Lung (tissue), 12 donors: ENCODE results near the gene PRPF19. TPM values are rescaled to one million over a fixed set of nuclear protein-coding genes. Genes with fewer than 3 reads are reported as not detected.

Experiments used
- ATAC-seq: fragments of 200-7000 bp; cut with Tn5 transposase; one replicate; pipeline ENCODE4 v1.9.1; 2020; ENCODE audit warnings: moderate number of reproducible peaks; ENCODE audit not compliant: insufficient read depth, low FRiP score
- DNase-seq, 3 donors: peaks; one replicate each; pipeline ENCODE4 v3.0.0-alpha.2; 2013 to 2017
- H3K27ac ChIP-seq, 2 donors: one replicate each; pipeline ENCODE4 v1.5.1; 2013; ENCODE audit warnings: mild to moderate bottlenecking in 2 of 2, moderate library complexity in 2 of 2, control low read depth in 1 of 2, inconsistent platforms in 1 of 2, low read depth in 1 of 2, low read length in 1 of 2
- H3K27me3 ChIP-seq, 3 donors: one replicate each; pipeline ENCODE4 v1.5.1; 2013; ENCODE audit warnings: low read length in 2 of 3; ENCODE audit not compliant: control insufficient read depth in 3 of 3, insufficient read depth in 3 of 3
- H3K36me3 ChIP-seq, 4 donors: one replicate each; pipeline ENCODE4 v1.5.1; 2013; ENCODE audit warnings: low read length in 4 of 4, mild to moderate bottlenecking in 1 of 4, moderate library complexity in 1 of 4; ENCODE audit not compliant: control insufficient read depth in 4 of 4, insufficient read depth in 4 of 4
- H3K4me1 ChIP-seq, 5 donors: one replicate each; pipeline ENCODE4 v1.5.1; 2013; ENCODE audit warnings: low read length in 5 of 5, mild to moderate bottlenecking in 2 of 5, moderate library complexity in 1 of 5; ENCODE audit not compliant: control insufficient read depth in 5 of 5, insufficient read depth in 5 of 5
- H3K4me3 ChIP-seq: one replicate; pipeline ENCODE4 v1.5.1; 2013; ENCODE audit warnings: mild to moderate bottlenecking, control low read depth, moderate library complexity
- H3K9ac ChIP-seq, 2 donors: one replicate each; pipeline ENCODE4 v1.5.1; 2013; ENCODE audit warnings: low read length in 2 of 2, control low read depth in 1 of 2; ENCODE audit not compliant: insufficient read depth in 1 of 2
- H3K9me3 ChIP-seq, 4 donors: one replicate each; pipeline ENCODE4 v1.5.1; 2013; ENCODE audit warnings: low read length in 3 of 4, mild to moderate bottlenecking in 1 of 4, moderate library complexity in 1 of 4; ENCODE audit not compliant: control insufficient read depth in 4 of 4, insufficient read depth in 3 of 4
- CTCF ChIP-seq: IDR thresholded peaks from 2 replicates; pipeline ENCODE4 v1.5.1; 2012; ENCODE audit warnings: mild to moderate bottlenecking; ENCODE audit errors: control extremely low read depth, extremely low read depth
- WGBS, 2 donors: extraction: QIAGEN DNeasy Blood & Tissue Kit; methylation state at CpG; one replicate each; pipeline ENCODE4 v1.1.7; 2013; 5-methylcytosine and 5-hydroxymethylcytosine counted together
- polyA plus RNA-seq, 2 donors: library from polyadenylated mRNA; stranded (reverse); fragments of 200-250 nt; gene quantifications; one replicate each; pipeline ENCODE4 v1.2.1, GENCODE V29; 2013
- total RNA-seq, 2 donors: library from RNA; depleted of rRNA in 1 of 2; stranded (reverse); fragments of >200 nt in 1 of 2; gene quantifications; one replicate each; pipeline ENCODE4 v1.2.1, GENCODE V29; 2014 to 2021
- donor health status: control.
- donor health status: control.
- donor health status: Bipolar disorder and iron deficiency.
- donor health status: healthy.
- donor health status: DM: yes; HTN: yes; CAD: no.

PRPF19 gene
- total and polyA plus RNA-seq, 4 donors = 49.0 to 79.0 (median 65.2) TPM

- WGBS, 2 donors = 87 to 93% methylated on average over 4 of the region's 4 CpGs
- no peaks in the 10 kb centered on the region for H3K27me3 ChIP-seq
- H3K36me3 ChIP-seq = peaks cover 9 to 30% (median 16%) of the 10 kb centered on the region in 4 donors
- ATAC-seq = no peak
- no peak overlapping the region for H3K4me3 ChIP-seq
- no peak overlapping the region for H3K27ac ChIP-seq
- no peak overlapping the region for H3K9ac ChIP-seq
- TF ChIP-seq CTCF = no peak
- peaks cover 2 to 20% (median 8%) of the 10 kb centered on the region in 5 donors for H3K4me1 ChIP-seq
- peaks cover 0 to 3% (median 0%) of the 10 kb centered on the region in 4 donors for H3K9me3 ChIP-seq
- DNase-seq = no peak
These were observed 12.0 kb upstream of the PRPF19 start for GRCh38 chr11:60918251-60918938.

- Histone ChIP-seq H3K27ac (no peak overlapping the region), H3K27me3 (no peaks in the 10 kb centered on the region), H3K36me3 (peaks cover 9 to 23% (median 12%) of the 10 kb centered on the region in 4 donors), H3K4me3 (no peak overlapping the region), H3K4me1 (peaks cover 7 to 29% (median 12%) of the 10 kb centered on the region in 5 donors), H3K9me3 (peaks cover 0 to 3% (median 0%) of the 10 kb centered on the region in 4 donors), H3K9ac (no peak overlapping the region)
- TF ChIP-seq CTCF = no peak
- DNase-seq (no peak), ATAC-seq (no peak)
- 93 to 94% methylated on average over 1 of the region's 1 CpG for WGBS, 2 donors
These were observed 10.9 kb upstream of the PRPF19 start for GRCh38 chr11:60917267-60917666.

GRCh38 chr11:60916669-60917206, 10.4 kb upstream of the PRPF19 start:
- Histone ChIP-seq H3K36me3 (peaks cover 5 to 18% (median 11%) of the 10 kb centered on the region in 4 donors), H3K9ac (no peak overlapping the region), H3K27ac (peak overlapping the region in 1 of 2 donors; percentile 8), H3K4me1 (peaks cover 7 to 29% (median 12%) of the 10 kb centered on the region in 5 donors), H3K4me3 (no peak overlapping the region), H3K27me3 (no peaks in the 10 kb centered on the region), H3K9me3 (no peaks in the 10 kb centered on the region)
- WGBS, 2 donors = 85 to 91% methylated on average over 3 of the region's 3 CpGs
- TF ChIP-seq CTCF = no peak
- ATAC-seq = no peak
- no peak for DNase-seq
